GM06990 (cell line): ENCODE results near the gene GRID1.

Experiments used
- DNase-seq: peaks from one replicate; pipeline ENCODE4 v3.0.0-alpha.2; 2011; ENCODE audit not compliant: insufficient read length; ENCODE audit errors: extremely low read depth
- H3K27me3 ChIP-seq: replicated peaks from 2 replicates; pipeline ENCODE4 v1.6.0; 2011; ENCODE audit warnings: low read length; ENCODE audit not compliant: control insufficient read depth, insufficient read depth
- H3K36me3 ChIP-seq: 2 replicates; pipeline ENCODE4 v1.5.1; 2011; ENCODE audit warnings: low read length; ENCODE audit not compliant: control insufficient read depth, insufficient read depth
- H3K4me3 ChIP-seq: replicated peaks from 2 replicates; pipeline ENCODE4 v1.5.1; 2011; ENCODE audit warnings: low read depth, mild to moderate bottlenecking, control low read depth, low read length
- CTCF ChIP-seq: IDR thresholded peaks from 2 replicates; pipeline ENCODE4 v1.5.1; 2011; ENCODE audit warnings: low read length, control low read depth, mild to moderate bottlenecking, inconsistent platforms; ENCODE audit not compliant: insufficient read depth, poor library complexity, severe bottlenecking

Gene GRID1

GRCh38 chr10:86340176-86340990 is 26.2 kb downstream of the GRID1 start:
- Histone ChIP-seq H3K27me3 (peaks cover 2% of the 10 kb centered on the region), H3K4me3 (no peak overlapping the region), H3K36me3 (no peaks in the 10 kb centered on the region)
- no peak for TF ChIP-seq CTCF
- DNase-seq, result no peak

- Histone ChIP-seq H3K36me3 (no peaks in the 10 kb centered on the region), H3K4me3 (no peak overlapping the region), H3K27me3 (peaks cover 2% of the 10 kb centered on the region)
- no peak for DNase-seq
- TF ChIP-seq CTCF, result no peak
Observed at GRCh38 chr10:86339226-86339865, 27.2 kb downstream of the GRID1 start.

DNA sequence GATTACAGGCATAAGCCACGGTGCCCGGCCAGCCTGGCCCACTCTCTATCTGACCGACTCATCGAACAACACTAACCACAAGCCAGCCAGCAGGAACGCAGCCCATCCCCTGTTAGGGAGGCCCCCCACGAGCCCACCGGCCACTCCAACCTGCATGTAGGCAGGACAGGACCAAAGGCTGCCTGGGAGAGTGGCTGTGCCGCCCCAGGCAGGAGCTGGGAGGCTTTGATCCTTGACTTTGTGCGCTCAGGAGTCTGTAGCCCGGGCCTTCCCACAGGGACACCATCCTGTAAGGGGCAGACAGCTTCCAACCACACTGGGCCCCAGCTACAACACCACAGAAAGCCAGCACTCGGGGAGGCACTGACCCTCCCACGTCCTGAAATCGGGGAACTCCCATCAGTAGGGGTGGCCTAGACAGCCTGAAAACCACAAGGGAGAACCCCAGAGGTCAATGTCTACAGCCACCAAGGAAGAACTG is 29.4 kb downstream of the GRID1 start:
- no peak for TF ChIP-seq CTCF
- no peak overlapping the region for H3K4me3 ChIP-seq
- no peak for DNase-seq

GRCh38 chr10:86336341-86336740 is 30.3 kb downstream of the GRID1 start:
- Histone ChIP-seq H3K4me3 (no peak overlapping the region), H3K27me3 (no peaks in the 10 kb centered on the region; the same call in none of the 2 replicates), H3K36me3 (no peaks in the 10 kb centered on the region)
- no peak for TF ChIP-seq CTCF
- no peak for DNase-seq

More for the DNA sequence above, 29.4 kb downstream of the GRID1 start:
- Histone ChIP-seq H3K36me3 (no peaks in the 10 kb centered on the region), H3K27me3 (peaks cover 1% of the 10 kb centered on the region)

DNA sequence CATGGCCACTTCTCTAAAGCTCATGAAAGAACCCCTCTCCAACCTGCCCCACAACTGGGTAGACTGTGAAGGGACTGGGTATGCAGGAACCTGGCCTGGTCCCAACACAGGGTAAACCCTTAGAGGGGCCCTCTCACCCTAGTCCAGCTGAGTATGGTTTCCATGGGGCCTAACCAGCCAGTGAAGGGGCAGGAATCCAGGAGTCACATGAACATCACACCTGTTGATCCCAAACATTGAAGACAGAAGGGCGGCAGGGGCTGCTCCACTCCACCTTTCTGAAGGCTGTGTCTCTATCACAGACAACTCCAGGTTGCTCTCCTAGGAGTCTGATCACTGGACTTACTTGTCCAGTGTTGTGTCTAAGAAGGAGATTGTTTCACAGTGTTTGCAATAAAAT is 30.8 kb downstream of the GRID1 start:
- DNase-seq, result no peak
- H3K36me3 ChIP-seq, result no peaks in the 10 kb centered on the region
- no peak for TF ChIP-seq CTCF
- no peak overlapping the region for H3K4me3 ChIP-seq
- H3K27me3 ChIP-seq, result no peaks in the 10 kb centered on the region; the same call in none of the 2 replicates
